Smooth muscle cell (in vitro differentiated cells): ENCODE results near the gene A2ML1. TPM values are rescaled to one million over a fixed set of nuclear protein-coding genes. Genes with fewer than 3 reads are reported as not detected.

Experiments
- DNase-seq: peaks from one replicate; lab custom pipeline; 2025; ENCODE audit not compliant: unreplicated experiment; lab: John Stamatoyannopoulos, UW
- H2AFZ ChIP-seq: fragments of 200-600 bp; sonication (generic); 2 replicates; pipeline ENCODE4 v1.6.0; 2016; ENCODE audit warnings: antibody characterized with exemption, low read depth, mild to moderate bottlenecking
- H3F3A ChIP-seq: fragments of 200-600 bp; sonication (generic); 2 replicates; pipeline ENCODE4 v1.6.0; 2017; ENCODE audit warnings: antibody characterized with exemption, low read depth
- H3K27ac ChIP-seq: fragments of 200-600 bp; sonication (generic); 2 replicates; pipeline ENCODE4 v1.5.1; 2016; ENCODE audit warnings: low read depth, mild to moderate bottlenecking
- H3K27me3 ChIP-seq: fragments of 200-600 bp; sonication (generic); 2 replicates; pipeline ENCODE4 v1.6.1; 2016; ENCODE audit warnings: low read depth, mild to moderate bottlenecking
- H3K36me3 ChIP-seq: fragments of 200-600 bp; sonication (generic); 2 replicates; pipeline ENCODE4 v1.5.1; 2016; ENCODE audit warnings: low read depth
- H3K4me1 ChIP-seq: fragments of 200-600 bp; sonication (generic); 2 replicates; pipeline ENCODE4 v1.5.1; 2016; ENCODE audit warnings: low read depth
- H3K4me2 ChIP-seq: fragments of 200-600 bp; sonication (generic); 2 replicates; pipeline ENCODE4 v1.6.0; 2016; ENCODE audit warnings: mild to moderate bottlenecking
- H3K4me3 ChIP-seq: fragments of 200-600 bp; sonication (generic); 2 replicates; pipeline ENCODE4 v1.5.1; 2016; ENCODE audit warnings: mild to moderate bottlenecking
- H3K79me2 ChIP-seq: fragments of 200-600 bp; sonication (generic); 2 replicates; pipeline ENCODE4 v1.6.0; 2016; ENCODE audit warnings: low read depth, mild to moderate bottlenecking
- H3K9ac ChIP-seq: fragments of 200-600 bp; sonication (generic); 2 replicates; pipeline ENCODE4 v1.6.0; 2016; ENCODE audit warnings: low read depth
- H3K9me3 ChIP-seq: fragments of 200-600 bp; sonication (generic); replicated peaks from 2 replicates; pipeline ENCODE4 v1.5.1; 2016; ENCODE audit warnings: low read depth
- H4K20me1 ChIP-seq: fragments of 200-600 bp; sonication (generic); 2 replicates; pipeline ENCODE4 v1.6.0; 2016; ENCODE audit warnings: low read depth
- CTCF ChIP-seq: fragments of 200-600 bp; sonication (generic); IDR thresholded peaks from 2 replicates; pipeline ENCODE4 v1.5.1; 2017; ENCODE audit warnings: borderline replicate concordance, mild to moderate bottlenecking, antibody characterized with exemption; ENCODE audit not compliant: insufficient read depth, poor library complexity, severe bottlenecking
- WGBS: methylation state at CpG from one replicate; pipeline ENCODE4 v1.1.7; 2016; ENCODE audit warnings: low lambda C conversion rate; 5-methylcytosine and 5-hydroxymethylcytosine counted together
- polyA plus RNA-seq: library from polyadenylated mRNA; unstranded; fragments of >200 nt; fragmentation: Nextera tagmentation; extraction: Ambion mirVana; gene quantifications from 2 replicates; pipeline ENCODE4 v1.2.1, GENCODE V29; 2016
- total RNA-seq: library from RNA; depleted of rRNA; stranded (reverse); fragments of >200 nt; gene quantifications from 2 replicates; pipeline ENCODE4 v1.2.3, GENCODE V29; 2014

Gene A2ML1
- total and polyA plus RNA-seq, 2 experiments from 2014 or later: 2.4 to 10.0 TPM

DNA sequence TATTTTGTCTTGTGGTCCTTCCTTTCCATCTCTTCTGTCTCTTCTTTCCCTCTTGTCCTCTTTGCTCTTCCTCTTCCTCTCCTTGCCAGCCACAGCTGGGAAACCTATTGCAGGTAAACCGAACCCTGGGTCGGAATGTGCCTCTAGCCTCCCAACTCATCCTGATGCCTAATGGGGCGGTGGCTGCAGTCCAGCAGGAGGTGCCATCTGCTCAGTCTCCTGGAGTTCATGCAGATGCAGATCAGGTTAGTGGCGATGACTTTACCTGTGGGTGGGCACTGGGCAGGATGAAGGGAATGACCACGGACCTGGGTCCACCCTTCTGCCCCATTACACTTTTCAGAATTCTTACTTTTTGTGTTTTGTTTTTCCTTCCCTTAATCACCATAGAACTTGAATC, 100.1 kb downstream of the A2ML1 start:
- WGBS: 97% methylated on average over 5 of the region's 5 CpGs
- H3K9ac ChIP-seq: no peak overlapping the region
- H3K36me3 ChIP-seq: peaks cover 10% of the 10 kb centered on the region
- H3K79me2 ChIP-seq: no peaks in the 10 kb centered on the region
- H3K4me3 ChIP-seq: no peak overlapping the region
- H3K27ac ChIP-seq: no peak overlapping the region
- no peak for TF ChIP-seq CTCF
- no peaks in the 10 kb centered on the region for H4K20me1 ChIP-seq
- DNase-seq: no peak
- no peak overlapping the region for H2AFZ ChIP-seq
- H3K27me3 ChIP-seq: no peaks in the 10 kb centered on the region
- H3K9me3 ChIP-seq: no peaks in the 10 kb centered on the region
- H3K4me2 ChIP-seq: no peak overlapping the region
- no peaks in the 10 kb centered on the region for H3F3A ChIP-seq
- H3K4me1 ChIP-seq: peaks cover 4% of the 10 kb centered on the region

Other genes starting within 250 kb of the A2ML1 start
- not detected in 2 replicates for gene AICDA, start 209.8 kb upstream of the A2ML1 start, total RNA-seq
- not detected in 2 replicates for gene AICDA, start 209.8 kb upstream of the A2ML1 start, polyA plus RNA-seq
- 96.5 and 120 TPM in 2 replicates for gene MFAP5, start 159.8 kb upstream of the A2ML1 start, total RNA-seq
- gene MFAP5, start 159.8 kb upstream of the A2ML1 start, polyA plus RNA-seq: 33.5 and 92.4 TPM in 2 replicates
- 32.1 and 46.2 TPM in 2 replicates for gene RIMKLB, start 124.6 kb upstream of the A2ML1 start, total RNA-seq
- 11.9 and 20.7 TPM in 2 replicates for gene RIMKLB, start 124.6 kb upstream of the A2ML1 start, polyA plus RNA-seq
- gene PHC1, start 91.9 kb downstream of the A2ML1 start, total RNA-seq: 48.8 and 67.6 TPM in 2 replicates
- 23.1 and 24.1 TPM in 2 replicates for gene PHC1, start 91.9 kb downstream of the A2ML1 start, polyA plus RNA-seq
- 71.2 and 106 TPM in 2 replicates for gene M6PR, start 127.0 kb downstream of the A2ML1 start, total RNA-seq
- 49.8 and 67.2 TPM in 2 replicates for gene M6PR, start 127.0 kb downstream of the A2ML1 start, polyA plus RNA-seq
- gene KLRG1, start 166.9 kb downstream of the A2ML1 start, total RNA-seq: 1.2 and 1.6 TPM in 2 replicates
- gene KLRG1, start 166.9 kb downstream of the A2ML1 start, polyA plus RNA-seq: 0.70 TPM in 1 of 2 replicates, not detected in the other